Parathyroid adenoma (tissue), 2 donors: ENCODE results near the gene AUTS2.
"Not testable (repeated sequence)": the region's sequence is repeated elsewhere in the genome, so short reads cannot be mapped to it uniquely, and the experiment has no call there.

Source experiments
- H2AFZ ChIP-seq: fragments of 300-600 bp; sonication (generic); one replicate; pipeline ENCODE4 v1.7.0; 2017; ENCODE audit warnings: antibody characterized with exemption, mild to moderate bottlenecking
- H3K27ac ChIP-seq: fragments of 300-600 bp; sonication (generic); one replicate; pipeline ENCODE4 v1.7.0; 2017
- H3K27me3 ChIP-seq: fragments of 300-600 bp; sonication (generic); one replicate; pipeline ENCODE4 v1.7.0; 2017; ENCODE audit warnings: low read length; ENCODE audit not compliant: control insufficient read depth, insufficient read depth
- H3K36me3 ChIP-seq: fragments of 300-600 bp; sonication (generic); one replicate; pipeline ENCODE4 v1.7.0; 2017; ENCODE audit warnings: low read length; ENCODE audit not compliant: control insufficient read depth, insufficient read depth
- H3K4me1 ChIP-seq: fragments of 300-600 bp; sonication (generic); one replicate; pipeline ENCODE4 v1.7.0; 2017; ENCODE audit warnings: control low read depth
- H3K4me2 ChIP-seq: fragments of 300-600 bp; sonication (generic); one replicate; pipeline ENCODE4 v1.7.0; 2017; ENCODE audit warnings: low read length
- H3K4me3 ChIP-seq: fragments of 300-600 bp; sonication (generic); one replicate; pipeline ENCODE4 v1.7.0; 2017; ENCODE audit warnings: low read depth, low read length
- H3K79me2 ChIP-seq: fragments of 300-600 bp; sonication (generic); one replicate; pipeline ENCODE4 v1.7.0; 2017; ENCODE audit warnings: control low read depth
- H3K9ac ChIP-seq: fragments of 300-600 bp; sonication (generic); one replicate; pipeline ENCODE4 v1.7.0; 2017; ENCODE audit warnings: mild to moderate bottlenecking
- H3K9me3 ChIP-seq: fragments of 300-600 bp; sonication (generic); one replicate; pipeline ENCODE4 v1.7.0; 2017; ENCODE audit warnings: low read length; ENCODE audit not compliant: control insufficient read depth
- CTCF ChIP-seq: fragments of 300-600 bp; sonication (generic); IDR thresholded peaks from one replicate; pipeline ENCODE4 v1.7.0; 2017; ENCODE audit warnings: antibody characterized with exemption, mild to moderate bottlenecking
- donor health status: primary hyperparathyroidism.

AUTS2 gene

GRCh38 chr7:70267381-70268120 is 669.3 kb downstream of the AUTS2 start:
- H3K9ac ChIP-seq, result no peak overlapping the region
- TF ChIP-seq CTCF, result no peak

GRCh38 chr7:70268179-70268578 is 669.9 kb downstream of the AUTS2 start:
- Histone ChIP-seq H3K4me3 (no peak overlapping the region), H3K4me1 (no peaks in the 10 kb centered on the region), H3K27ac (no peak overlapping the region), H3K9ac (no peak overlapping the region), H3K4me2 (no peak overlapping the region), H3K36me3 (no peaks in the 10 kb centered on the region), H3K27me3 (no peaks in the 10 kb centered on the region), H2AFZ (no peak overlapping the region), H3K79me2 (no peaks in the 10 kb centered on the region), H3K9me3 (no peaks in the 10 kb centered on the region)
- TF ChIP-seq CTCF, result no peak

More at GRCh38 chr7:70267381-70268120, 669.3 kb downstream of the AUTS2 start:
- Histone ChIP-seq H3K9me3 (no peaks in the 10 kb centered on the region), H3K27ac (no peak overlapping the region), H3K4me3 (no peak overlapping the region), H2AFZ (no peak overlapping the region), H3K79me2 (no peaks in the 10 kb centered on the region), H3K4me2 (no peak overlapping the region), H3K36me3 (no peaks in the 10 kb centered on the region), H3K4me1 (no peaks in the 10 kb centered on the region), H3K27me3 (no peaks in the 10 kb centered on the region)

- Histone ChIP-seq H3K4me1 (no peaks in the 10 kb centered on the region), H2AFZ (no peak overlapping the region), H3K27me3 (no peaks in the 10 kb centered on the region), H3K36me3 (no peaks in the 10 kb centered on the region), H3K4me3 (no peak overlapping the region), H3K9ac (no peak overlapping the region), H3K4me2 (no peak overlapping the region), H3K27ac (no peak overlapping the region), H3K9me3 (no peaks in the 10 kb centered on the region), H3K79me2 (no peaks in the 10 kb centered on the region)
- TF ChIP-seq CTCF, result no peak
Observed at GRCh38 chr7:70270149-70270548, 671.9 kb downstream of the AUTS2 start.

- H3K4me2 ChIP-seq, result no peak overlapping the region
- H2AFZ ChIP-seq, result no peak overlapping the region
- H3K4me3 ChIP-seq, result no peak overlapping the region
- H3K36me3 ChIP-seq, result no peaks in the 10 kb centered on the region
- H3K9me3 ChIP-seq, result no peaks in the 10 kb centered on the region
- no peaks in the 10 kb centered on the region for H3K27me3 ChIP-seq
- H3K9ac ChIP-seq, result no peak overlapping the region
- H3K4me1 ChIP-seq, result no peaks in the 10 kb centered on the region
- H3K79me2 ChIP-seq, result no peaks in the 10 kb centered on the region
- no peak for TF ChIP-seq CTCF
- no peak overlapping the region for H3K27ac ChIP-seq
Observed at GRCh38 chr7:70271617-70272081, 673.4 kb downstream of the AUTS2 start.

- H3K9me3 ChIP-seq, H3K27me3 ChIP-seq, H2AFZ ChIP-seq, H3K79me2 ChIP-seq, H3K4me1 ChIP-seq, H3K36me3 ChIP-seq, H3K9ac ChIP-seq, H3K4me3 ChIP-seq, H3K27ac ChIP-seq, H3K4me2 ChIP-seq: not testable (repeated sequence)
Observed at GRCh38 chr7:70275570-70275969, 677.3 kb downstream of the AUTS2 start.
